ENCODE results near the gene CARS1.

The CARS1 gene

GRCh38 chr11:3037040-3037944 lies 19.9 kb downstream of the CARS1 start:
- peak; percentile 60 for DNase-seq

DNA sequence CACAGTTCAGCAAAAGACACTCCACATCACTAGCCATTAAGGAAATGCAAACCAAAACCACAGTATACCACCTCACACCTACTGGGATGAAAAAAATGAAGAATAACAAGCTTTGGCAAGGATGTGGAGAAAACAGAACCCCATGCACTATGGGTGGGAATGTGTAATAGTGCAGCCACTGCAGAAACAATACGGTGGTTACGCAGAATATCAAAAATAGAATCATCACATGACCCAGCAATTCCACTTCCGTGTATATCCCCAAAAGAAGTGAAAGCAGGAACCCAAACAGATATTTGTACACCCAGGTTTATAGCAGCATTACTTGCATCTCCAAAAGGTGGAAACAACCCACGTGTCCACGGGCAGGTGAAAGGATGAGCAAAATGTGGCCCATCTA lies 20.8 kb downstream of the CARS1 start:
- DNase-seq, result no peak

- DNase-seq, result no peak
These were observed 21.9 kb downstream of the CARS1 start for GRCh38 chr11:3035333-3035732.

DNA sequence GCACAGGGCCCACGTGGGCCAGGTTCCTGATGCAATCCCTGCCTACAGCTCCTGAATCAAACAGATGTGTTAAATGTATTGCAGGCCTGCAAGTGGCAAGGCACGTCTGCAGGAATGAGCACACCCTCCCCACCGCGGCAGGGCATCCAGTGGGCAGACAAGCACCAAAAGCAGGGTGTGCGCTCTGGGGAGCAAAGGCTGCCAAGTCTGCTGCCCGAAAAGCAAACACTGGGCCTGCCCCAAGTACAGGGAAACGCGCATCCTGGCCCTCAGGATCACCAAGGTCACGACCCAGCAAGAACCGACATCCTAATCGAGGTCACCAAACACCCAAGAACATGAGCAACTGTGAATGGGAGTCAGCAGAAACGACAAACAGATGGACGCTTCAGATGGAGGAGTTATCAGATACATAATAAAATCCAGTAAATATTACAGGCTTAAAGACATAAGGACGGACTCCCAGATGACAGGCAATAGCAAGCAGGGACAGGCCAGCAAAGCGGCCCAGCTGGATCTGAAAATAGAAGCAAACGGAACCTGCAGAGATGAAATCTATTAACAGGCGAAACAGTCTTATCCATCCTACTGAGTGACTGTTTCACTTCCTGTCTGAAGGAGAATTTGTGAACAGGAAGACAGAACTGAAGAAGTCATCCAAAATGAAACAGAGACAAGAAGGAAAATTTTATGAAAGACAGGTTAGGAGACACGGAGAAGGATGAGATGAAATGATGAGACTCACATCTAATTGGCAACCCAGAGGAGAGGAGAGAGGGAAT lies 26.7 kb downstream of the CARS1 start:
- no peak for DNase-seq

DNA sequence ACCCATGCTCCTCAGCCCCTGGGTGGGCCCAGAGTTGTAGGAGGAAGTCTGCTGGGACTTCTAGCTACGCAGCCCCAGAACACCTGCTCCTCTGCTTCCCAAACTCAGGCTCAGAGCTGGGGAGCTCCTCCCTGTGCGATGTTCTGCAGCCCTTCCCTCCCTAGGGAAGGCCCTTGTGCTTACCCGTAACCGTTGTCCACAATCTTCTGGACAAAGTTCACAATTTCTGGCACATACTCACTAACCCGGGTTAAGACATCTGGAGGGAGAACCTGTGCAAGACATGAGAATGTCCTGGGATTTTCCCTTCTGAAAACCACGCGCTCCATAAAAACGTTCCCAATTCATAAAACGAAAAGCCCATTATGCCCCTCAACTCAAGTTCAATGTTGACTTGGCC lies 28.4 kb downstream of the CARS1 start:
- no peak for DNase-seq

DNA sequence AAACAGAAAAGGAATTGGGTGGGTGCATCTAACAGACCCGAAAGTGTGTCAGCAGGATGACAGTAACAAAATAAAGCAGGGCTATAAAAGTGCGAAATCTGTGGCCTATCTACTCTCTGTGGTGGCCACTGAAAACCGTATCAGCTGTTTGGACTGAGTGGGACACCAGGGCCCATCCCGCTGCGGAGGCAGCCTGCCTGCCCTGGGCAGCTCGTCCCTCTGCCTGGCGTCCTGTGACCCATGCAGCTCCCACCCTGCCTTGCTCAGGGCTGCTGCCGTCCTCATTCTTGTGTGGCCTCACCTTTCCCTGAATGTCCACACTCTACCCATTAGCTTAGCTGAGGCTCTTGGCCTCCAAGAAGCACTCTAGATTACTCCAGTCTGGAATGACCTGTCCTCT lies 30.4 kb downstream of the CARS1 start:
- DNase-seq, result no peak

GRCh38 chr11:3022982-3023381 lies 34.2 kb downstream of the CARS1 start:
- DNase-seq, result no peak

GRCh38 chr11:3022300-3022967 lies 34.8 kb downstream of the CARS1 start:
- no peak for DNase-seq

- DNase-seq, result peak; percentile 31
These were observed 36.1 kb downstream of the CARS1 start for GRCh38 chr11:3021125-3021524.

GRCh38 chr11:3020011-3020410 lies 37.2 kb downstream of the CARS1 start:
- DNase-seq, result no peak

DNA sequence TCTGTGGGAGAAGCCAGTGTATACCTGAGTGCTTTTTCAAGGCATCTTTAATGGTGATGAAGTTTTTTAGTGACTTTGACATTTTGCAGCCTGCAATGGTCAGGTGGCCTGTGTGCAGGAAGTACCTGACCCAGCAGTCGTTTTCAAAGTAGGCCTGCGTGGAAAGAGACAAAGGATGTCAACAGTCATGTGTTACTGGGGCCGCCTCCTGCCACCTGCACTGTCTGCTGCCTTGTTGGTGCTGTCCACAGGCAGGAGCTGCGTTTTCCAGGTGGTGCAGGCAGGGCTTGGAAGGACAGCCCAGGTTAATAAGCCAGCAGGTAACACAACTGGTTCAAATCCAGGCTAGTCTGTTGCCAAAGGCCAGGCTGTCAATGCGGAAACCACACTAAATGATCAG lies 38.6 kb downstream of the CARS1 start:
- DNase-seq, result no peak

DNA sequence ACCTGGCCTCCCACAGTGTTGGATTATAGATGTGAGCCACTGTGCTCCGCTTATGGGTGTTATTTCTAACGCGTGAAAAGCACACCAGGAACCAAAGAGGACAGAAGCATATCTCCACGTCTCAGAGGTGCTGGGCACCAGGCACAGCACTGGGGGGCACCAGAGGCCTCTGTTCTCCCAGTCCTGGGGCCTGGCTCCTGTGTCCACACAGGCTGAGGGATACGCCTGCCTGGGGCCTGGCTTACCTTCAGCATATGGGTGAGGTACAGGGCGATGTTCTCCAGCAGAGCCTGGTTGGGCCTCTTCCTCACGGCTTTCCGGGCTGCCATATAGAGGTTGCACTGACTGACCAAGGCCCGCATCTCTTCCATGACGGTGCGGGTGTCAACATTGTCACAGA lies 40.4 kb downstream of the CARS1 start:
- DNase-seq, result no peak

GRCh38 chr11:3015796-3016195 lies 41.4 kb downstream of the CARS1 start:
- no peak for DNase-seq

- no peak for DNase-seq
These were observed 42.3 kb downstream of the CARS1 start for GRCh38 chr11:3014943-3015342.

DNA sequence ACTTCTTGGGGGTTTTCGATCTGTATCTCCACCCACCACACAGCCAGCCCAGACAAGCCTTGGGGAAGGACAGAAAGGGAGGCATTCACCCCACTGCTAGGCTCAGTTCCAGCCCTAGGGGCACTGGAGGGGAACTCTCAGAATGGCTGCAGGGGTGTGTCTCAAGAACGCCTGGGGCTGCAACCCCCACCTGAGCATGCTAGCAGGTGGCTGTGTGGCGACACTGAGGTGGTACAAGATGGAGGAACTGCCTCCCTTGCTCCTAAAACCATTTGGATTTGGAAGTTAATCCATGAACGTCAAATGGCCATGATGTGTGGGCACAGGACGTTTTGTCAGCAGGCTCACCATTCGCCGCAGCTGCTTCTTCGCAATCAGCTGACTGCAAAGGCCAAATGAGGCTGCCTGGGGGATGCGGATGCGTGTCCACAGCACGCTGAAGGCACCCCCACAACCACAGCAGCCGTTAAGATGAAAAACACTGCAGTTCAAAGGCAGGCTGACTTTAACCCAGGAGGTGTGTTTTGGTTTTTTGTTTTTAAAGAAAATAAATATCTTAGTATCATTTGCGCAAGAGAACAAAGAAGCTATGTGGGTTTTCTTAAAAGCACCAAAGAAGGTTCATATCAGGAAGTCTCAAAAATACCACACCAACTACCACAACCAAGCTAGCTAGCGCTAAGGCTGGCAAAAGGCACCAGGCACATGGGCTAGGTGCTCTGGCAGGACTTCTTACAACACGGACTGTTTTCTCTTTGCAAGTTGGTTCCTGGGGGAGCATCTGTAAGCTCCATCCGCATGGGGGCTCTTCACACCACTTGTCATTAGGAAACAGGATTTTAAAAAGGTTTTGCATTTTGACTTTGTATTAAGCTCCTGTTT lies 42.9 kb downstream of the CARS1 start:
- DNase-seq, result no peak

DNA sequence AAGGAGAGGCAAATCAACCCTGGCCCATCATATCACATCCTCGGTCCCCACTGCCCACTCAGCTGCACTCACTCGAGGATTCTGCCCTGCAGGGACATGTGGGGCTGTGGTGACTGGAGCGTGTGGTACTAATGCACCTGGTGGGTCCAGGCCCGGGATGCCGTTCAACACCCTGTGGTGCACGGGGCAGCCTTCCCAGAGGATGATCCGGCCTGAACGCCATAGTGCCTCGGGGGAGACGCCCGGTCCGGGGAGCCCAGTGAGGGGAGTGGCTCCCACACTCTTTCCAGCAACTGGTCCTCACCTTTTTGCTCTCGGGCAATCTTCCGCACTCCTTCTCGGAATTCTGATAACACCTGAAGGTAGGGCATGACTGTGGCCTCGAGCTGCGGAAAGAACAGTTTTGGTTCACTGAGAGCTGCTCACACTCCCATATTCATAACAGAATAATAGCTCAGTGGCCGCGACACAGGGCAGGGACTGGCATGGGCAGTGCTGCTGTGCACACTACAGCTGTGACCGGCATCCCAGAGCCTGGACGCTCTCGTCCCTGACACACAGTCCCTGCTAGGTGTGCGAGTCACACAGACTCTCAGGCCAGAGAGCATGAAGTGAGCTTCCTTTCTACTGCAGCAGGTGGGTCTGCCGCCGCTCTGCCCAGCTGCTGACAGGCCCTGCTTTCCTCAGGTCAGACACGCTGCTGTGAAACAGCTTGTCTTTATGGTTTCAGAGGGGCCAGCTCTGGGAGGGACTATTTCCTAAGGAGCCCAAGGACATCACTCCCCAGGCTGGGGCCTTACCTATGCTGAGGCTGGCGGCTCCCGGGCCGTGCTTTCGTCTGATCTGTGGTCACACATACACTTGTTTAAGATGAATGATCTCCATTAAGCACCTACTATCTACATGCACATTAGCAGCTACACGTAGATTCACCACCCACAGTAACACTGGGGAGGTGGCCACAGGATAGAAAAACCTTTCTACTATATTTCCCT lies 45.0 kb downstream of the CARS1 start:
- no peak for DNase-seq

- no peak for DNase-seq
These were observed 46.5 kb downstream of the CARS1 start for GRCh38 chr11:3010521-3011275.

DNA sequence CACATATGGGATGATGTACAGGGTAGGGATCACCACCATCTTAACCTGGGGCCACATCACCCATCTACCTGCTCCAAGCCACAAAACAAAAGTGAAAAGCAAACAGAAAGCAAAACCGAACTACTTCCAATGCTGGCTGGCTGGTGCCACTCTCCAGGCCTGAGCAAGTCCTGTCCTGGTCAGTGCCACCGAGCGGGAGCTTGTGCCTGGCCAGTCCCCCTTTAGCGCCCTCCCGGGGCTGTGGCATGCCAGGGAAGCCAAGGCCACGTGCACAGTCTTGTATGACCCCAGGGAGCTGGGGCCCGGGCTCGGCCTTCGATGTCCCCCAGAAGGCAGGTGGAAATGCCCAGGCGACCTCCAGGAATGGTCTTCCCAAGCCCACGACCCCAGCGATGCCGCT lies 47.2 kb downstream of the CARS1 start:
- no peak for DNase-seq

GRCh38 chr11:3009481-3009880 lies 47.7 kb downstream of the CARS1 start:
- no peak for DNase-seq

DNA sequence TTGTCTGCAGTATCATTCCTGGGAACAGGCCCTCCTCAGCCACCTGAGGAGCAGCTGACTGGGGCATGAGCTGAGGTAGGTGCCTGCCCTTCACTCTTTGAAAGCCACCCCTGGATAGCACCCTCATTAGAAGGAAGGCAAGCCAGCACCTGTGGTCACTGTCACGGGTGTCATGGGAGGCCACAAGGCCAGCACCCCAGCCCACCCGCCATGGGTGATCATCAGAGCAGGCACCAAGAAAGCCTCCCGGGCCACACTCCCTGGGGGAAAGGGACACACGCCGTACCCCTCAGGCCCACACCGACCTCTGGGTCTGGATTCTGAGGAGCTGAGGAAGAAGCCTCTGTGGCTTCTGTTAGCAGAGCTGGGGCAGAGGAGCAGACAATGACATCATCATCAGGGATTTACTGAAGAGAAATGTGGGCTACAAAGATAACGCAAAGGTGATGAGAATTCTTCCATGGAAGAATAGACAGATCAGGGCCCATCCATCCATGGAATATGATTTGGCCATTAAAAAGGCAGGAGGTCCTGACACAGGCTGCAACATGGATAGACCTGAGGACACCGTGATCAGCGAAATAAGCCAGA lies 48.4 kb downstream of the CARS1 start:
- DNase-seq, result no peak

All from NCI-H1105 (cell line).